Neural cell (in vitro differentiated cells): ENCODE data around the gene DENND10.

Experiments
- MXI1 ChIP-seq: fragments of 450-650 bp; conservative IDR thresholded peaks from 2 replicates; pipeline ENCODE4 v1.6.1; 2014; ENCODE audit warnings: antibody characterized with exemption, mild to moderate bottlenecking; ENCODE audit not compliant: poor library complexity, severe bottlenecking
- POLR2AphosphoS5 ChIP-seq: IDR thresholded peaks from 2 replicates; pipeline ENCODE4 v1.6.1; 2012
- SMC3 ChIP-seq: fragments of 450-650 bp; conservative IDR thresholded peaks from 2 replicates; pipeline ENCODE4 v1.6.1; 2014; ENCODE audit warnings: antibody characterized with exemption, mild to moderate bottlenecking, moderate library complexity; ENCODE audit not compliant: poor library complexity
- TF ChIP-seq, protein P1 (sequence below): fragments of 450-650 bp; IDR thresholded peaks from 2 replicates; pipeline ENCODE4 v1.5.1; 2014; ENCODE audit warnings: antibody characterized with exemption, mild to moderate bottlenecking, moderate library complexity; ENCODE audit not compliant: poor library complexity, severe bottlenecking

DNA sequence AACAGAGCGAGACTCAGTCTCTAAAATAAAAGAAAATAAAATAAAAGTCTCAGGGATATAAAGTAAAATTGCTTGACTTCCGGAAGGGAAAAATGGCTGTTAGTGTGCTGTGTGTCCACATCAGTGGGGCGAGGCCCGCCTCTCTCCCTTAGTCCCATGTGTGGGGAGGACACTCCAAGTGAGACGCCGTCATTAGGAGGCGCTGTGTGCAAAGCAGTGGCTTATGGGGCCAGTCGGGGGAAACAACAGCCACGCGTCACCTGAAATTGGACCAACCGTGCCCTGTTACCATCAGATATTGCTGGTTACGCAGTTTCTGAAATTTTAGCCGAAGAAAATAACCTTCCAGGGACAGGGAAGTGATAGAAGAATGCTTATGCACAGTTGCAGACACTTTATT lies 45.8 kb downstream of the DENND10 start:
- TF ChIP-seq MXI1 (no peak), SMC3 (no peak), POLR2AphosphoS5 (no peak)
- TF ChIP-seq, protein P1, sequence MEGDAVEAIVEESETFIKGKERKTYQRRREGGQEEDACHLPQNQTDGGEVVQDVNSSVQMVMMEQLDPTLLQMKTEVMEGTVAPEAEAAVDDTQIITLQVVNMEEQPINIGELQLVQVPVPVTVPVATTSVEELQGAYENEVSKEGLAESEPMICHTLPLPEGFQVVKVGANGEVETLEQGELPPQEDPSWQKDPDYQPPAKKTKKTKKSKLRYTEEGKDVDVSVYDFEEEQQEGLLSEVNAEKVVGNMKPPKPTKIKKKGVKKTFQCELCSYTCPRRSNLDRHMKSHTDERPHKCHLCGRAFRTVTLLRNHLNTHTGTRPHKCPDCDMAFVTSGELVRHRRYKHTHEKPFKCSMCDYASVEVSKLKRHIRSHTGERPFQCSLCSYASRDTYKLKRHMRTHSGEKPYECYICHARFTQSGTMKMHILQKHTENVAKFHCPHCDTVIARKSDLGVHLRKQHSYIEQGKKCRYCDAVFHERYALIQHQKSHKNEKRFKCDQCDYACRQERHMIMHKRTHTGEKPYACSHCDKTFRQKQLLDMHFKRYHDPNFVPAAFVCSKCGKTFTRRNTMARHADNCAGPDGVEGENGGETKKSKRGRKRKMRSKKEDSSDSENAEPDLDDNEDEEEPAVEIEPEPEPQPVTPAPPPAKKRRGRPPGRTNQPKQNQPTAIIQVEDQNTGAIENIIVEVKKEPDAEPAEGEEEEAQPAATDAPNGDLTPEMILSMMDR: no peak
